Activated CD4-positive, alpha-beta T cell treated with anti-CD3 and anti-CD28 coated beads, Interleukin-2, Interleukin-4, amounts not matched to agents 100 ng/mL and 50 ng/mL, durations not matched to agents 16 hours and 8 hours (primary cell): ENCODE results near the gene TCTN3.
A peak's percentile ranks its signal among the peaks of the same experiment; 100 is the strongest.
"Not testable (repeated sequence)": the region's sequence is repeated elsewhere in the genome, so short reads cannot be mapped to it uniquely, and the experiment has no call there.

ENCODE experiments used
- DNase-seq: peaks from one replicate; pipeline ENCODE4 v3.0.0-alpha.2; 2020; ENCODE audit warnings: low spot score

Gene TCTN3

DNA sequence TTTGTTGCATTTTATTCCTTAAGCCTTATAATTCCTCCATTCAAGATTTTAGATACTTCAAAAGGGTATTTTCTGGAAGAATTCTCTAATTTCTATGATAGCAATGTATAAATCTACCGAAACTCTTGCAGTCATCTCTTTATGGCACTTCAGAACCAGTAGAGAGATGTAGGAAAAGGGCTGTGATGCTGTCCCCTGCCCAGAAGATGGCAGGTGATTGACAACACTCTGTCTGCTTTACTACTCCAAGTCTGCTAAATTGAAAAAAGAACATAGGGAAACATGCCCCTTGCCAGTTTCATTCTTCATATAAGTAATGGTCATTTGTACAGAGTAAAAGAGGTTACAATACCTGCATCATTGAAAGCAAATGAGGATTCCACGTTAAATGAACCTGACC is 5.1 kb downstream of the TCTN3 start:
- DNase-seq: no peak

DNA sequence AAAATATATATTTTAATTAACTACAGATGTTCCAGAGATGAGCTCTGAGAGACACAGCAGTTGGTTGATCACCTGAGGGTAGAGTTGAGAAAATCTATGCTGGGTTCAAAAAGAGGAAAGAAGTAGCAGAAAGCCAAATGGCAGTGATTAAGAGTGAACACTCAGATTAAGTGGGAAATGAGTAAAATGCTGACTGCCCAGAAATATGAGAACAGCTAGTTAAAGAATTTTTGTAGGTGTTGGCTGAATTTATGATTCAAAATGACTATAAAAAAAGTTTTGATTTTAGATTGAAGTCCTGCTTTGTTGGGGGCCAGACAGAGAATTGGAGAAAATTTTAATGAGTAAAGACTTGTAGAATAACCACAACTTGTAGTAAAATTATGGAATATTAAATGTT is 9.8 kb downstream of the TCTN3 start:
- DNase-seq: no peak

DNA sequence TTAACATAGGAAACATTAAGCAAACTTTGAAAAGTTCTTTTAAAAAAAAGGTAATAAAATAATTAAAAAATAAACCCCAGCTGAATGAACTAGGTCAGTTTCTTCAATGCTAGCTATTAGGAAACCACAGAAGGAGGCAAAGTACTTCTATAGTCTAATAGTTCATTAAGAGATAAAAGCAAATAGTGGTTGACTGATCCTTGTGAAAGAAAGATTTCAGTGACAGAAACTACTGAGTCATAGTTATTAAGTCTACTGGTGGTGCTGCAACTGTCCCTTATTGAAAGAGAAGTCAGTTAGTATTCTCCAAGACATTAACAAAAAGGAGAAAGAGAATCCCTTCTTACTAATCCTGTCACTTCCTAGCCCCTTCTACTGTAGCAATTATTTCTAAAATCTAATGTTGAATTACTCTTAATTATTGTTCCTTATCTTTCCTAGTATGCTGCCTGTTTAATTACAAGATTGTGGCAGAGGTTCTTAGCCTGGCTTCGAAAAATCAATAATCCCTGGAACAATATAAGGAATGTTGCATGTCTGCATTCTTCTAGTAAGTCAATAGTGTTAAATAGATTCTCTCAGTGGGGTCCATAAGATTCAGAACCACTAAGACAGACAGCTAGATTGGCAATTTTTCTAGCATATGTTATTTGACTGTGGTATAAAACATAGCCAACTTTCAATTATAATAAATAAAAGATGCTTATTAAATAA is 18.2 kb downstream of the TCTN3 start:
- DNase-seq: no peak

DNA sequence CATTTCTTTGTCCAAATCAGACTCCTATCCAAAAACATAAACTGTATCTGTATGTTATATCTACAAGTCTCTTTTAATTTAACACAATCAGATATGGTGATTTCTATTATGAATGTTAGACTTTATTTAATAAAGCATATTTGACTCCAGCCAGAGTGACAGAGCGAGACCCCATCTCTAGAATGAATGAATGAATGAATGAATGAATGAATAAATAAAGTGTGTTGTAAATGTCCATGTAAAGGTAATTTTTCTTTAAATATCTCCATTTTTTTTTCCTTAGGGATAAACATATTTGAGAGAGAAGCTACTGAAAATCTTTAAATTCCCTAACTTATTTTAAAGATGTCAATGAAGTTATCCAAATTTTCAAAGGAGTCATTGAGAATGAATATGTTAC is 19.1 kb downstream of the TCTN3 start:
- DNase-seq: no peak

DNA sequence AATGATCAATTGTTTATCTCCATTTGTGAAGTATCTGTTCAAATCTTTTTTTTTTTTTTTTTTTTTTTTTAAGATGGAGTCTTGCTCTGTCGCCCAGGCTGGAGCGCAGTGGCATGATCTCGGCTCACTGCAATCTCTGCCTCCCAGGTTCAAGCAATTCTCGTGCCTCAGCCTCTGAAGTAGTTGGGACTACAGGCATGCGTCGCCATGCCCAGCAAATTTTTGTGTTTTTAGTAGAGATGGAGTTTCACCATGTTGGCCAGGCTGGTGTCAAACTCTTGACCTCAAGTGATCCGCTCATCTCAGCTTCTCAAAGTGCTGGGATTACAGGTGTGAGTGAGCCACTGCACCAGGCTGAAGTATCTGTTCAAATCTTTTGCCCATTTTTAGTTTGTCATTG is 21.1 kb downstream of the TCTN3 start:
- DNase-seq: not testable (repeated sequence)

DNA sequence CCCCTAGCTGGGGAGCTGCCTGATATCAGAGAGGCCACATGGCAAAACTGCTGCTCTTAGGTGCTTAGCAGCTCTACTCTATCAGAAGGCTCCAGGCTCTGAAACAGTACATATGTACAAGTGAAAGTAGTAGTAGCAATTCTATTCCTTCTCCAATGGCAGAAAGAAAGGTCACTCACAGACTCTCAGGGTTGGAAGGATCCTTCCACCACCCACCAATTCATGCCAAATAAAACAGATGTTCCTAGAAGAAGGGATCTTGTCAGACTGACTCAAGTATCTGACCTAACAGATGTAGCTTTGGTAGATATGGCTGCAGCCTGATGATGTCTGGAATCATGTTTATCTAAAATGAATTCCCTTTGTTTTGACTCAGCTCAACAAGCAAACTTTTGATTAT is 29.2 kb downstream of the TCTN3 start:
- DNase-seq: no peak

DNA sequence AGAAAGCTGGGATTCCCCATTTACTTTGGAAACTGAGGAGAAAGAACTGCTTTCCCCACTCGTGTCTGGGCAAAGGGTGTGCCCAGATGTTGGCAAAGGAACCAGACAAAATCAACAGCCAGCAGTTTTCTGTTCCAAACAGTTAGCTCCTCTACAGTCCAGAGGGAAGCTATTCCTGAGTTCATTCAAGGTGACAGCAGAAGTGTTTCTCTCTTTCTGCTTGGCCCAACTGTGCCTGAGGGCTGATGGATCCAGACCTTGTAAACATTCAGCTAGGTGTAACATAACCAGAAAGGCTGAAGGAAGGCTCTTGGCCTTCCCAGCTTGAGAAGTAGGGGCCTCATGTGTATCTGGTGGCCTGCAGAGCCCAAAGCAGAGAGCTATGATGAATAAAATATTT is 30.2 kb downstream of the TCTN3 start:
- DNase-seq: no peak

DNA sequence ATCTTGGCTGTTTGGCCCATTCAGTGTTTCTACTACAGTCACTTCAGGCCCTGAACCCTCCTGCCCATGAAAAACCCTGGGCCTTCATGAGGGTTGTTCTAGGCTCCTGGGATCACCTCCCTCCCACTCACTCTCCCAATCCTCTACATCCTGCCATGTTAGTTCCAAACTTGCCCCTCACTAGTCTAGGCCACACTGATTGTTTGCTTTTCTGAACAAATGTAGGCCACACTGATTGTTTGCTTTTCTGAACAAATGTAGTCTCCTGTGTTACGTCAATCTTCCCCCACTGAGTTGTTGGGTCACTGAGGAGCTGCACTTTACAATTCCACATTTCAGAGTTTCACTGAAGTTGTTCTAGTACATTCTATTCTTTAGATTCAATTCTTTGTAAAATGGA is 31.9 kb downstream of the TCTN3 start:
- DNase-seq: no peak

DNA sequence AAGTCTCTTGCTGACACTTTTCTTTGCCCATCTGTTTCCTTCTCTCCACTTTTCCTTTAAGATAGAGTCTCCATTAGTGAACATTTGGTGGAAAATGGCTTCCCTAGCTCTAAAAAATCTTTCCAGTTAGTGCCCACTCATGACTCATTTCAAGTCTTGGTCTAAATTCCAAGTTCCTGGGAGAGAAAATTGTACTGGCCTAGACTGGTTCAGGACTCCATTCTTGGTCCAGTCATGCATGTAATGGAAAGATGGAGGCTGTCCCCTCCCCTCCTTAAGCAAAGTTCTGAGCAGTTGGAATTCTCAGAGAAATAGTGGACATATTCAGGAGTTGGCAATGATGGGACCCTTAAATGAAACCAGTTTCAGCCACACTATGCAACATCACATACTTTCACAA is 33.4 kb downstream of the TCTN3 start:
- DNase-seq: no peak

DNA sequence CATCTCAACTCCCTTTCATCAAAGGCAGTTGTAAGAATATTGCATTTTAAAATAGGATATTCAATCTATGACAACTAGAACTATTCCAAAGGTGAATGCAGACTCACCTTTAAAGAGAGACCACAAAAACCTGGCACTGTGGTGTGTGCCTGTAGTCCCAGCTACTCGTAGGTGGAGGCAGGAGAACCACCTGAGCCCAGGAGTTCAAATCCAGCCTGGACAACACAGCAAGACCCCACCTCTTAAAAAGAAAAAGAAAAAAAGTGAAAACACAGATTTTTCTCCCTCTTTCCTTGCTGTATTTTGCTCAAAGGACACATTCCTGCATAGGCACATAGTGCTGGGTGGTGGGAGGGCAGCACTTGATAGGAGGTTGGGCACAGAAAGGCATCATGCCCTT is 36.5 kb downstream of the TCTN3 start:
- no peak for DNase-seq

DNA sequence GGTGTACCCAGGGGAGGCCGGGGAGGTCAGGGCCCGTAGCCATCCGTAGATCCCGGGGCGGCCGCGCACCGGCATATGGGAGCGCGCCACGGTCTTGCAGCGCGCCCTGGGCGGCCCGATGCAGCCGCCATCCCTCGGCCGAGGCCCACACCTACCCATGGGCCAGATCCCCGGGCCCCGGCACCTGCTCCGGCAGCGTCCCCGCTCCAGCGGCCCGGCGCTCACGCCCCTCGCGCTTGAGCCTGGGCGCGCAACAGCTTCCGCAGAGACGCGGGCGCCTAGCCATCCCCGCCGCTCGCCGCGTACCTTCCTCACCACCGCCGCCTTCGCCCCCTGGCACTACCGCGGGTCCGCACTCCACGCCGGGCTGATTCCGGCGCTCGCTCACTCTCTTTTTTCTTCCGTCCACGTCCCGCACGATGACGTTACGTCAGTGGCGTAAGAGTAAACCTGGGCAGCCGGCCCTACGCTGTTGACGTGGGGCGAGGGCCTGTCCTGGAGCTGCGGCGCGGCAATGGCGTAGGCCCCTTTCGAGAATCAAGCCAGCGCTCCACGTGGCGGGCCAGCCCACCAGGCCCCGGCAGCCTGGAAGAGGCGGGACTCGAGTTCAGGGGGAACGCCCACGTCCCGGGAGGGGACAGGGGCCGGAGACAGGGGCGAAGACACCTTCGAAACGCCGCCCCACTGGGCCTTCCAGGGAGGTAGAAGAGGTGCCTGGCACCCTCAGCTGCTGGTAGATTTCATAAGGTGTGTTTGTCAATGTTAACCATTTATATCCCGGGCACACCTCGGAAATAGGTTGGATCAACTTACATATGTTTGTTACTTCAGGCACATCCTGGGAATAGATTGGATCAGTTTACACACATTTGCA is 37.2 kb downstream of the TCTN3 start, which contains the start of gene ALDH18A1:
TSS of gene ALDH18A1 (minus strand) at position 421 of the 874 bp plus-strand sequence. CDS start 3,334 bp downstream, outside the sequence.
- peak; percentile 94 for DNase-seq

DNA sequence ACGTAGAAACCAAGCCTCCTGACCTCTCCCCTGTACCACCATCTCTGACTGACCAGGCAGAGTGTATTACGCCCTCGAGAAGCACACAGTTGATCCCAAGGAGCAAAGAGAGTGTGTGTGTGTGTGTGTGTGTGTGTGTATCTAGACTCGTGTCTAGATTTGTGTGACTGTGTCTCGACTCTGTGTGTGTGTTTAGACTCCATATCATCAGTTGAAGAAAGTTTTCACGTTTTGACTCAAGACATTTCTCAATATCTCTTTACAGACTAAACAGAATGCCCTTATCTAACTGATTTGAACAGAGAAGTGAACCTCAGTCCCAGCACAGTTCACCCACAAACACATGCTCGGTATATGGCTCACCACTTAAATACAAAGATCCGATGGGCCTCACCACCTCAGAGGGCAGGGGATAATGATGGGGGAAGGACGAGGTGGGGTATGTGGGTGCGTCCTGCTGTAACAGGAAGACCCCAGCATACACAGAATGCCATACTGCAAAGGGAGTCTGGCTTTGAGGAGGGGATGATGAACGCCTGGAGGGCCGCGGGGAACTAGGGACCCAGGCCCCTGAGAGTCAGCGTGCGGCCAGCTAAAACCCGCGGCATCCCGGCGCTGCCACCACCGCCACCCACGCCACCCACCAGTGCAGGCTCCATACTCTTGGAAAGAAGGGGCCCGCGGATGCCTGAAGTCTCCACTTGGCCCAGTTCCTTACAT is 38.0 kb downstream of the TCTN3 start:
- peak; percentile 65 for DNase-seq

DNA sequence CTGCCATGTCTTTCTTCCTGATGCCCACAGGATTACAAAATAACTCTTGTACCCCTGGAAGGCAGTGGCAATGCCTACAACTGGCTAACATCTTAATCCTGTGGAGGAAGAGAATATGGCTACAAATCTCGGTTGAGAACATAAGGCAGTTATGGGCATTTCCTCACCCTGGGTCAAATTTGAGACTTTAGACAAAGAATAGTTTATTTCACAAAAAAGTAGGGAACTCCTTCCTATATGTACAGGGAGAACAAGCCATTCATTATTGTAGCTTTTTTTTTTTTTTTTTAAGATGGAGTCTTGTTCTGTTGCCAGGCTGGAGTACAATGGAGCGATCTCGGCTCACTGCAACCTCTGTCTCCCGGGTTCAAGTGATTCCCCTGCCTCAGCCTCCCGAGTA is 39.8 kb downstream of the TCTN3 start:
- no peak for DNase-seq

DNA sequence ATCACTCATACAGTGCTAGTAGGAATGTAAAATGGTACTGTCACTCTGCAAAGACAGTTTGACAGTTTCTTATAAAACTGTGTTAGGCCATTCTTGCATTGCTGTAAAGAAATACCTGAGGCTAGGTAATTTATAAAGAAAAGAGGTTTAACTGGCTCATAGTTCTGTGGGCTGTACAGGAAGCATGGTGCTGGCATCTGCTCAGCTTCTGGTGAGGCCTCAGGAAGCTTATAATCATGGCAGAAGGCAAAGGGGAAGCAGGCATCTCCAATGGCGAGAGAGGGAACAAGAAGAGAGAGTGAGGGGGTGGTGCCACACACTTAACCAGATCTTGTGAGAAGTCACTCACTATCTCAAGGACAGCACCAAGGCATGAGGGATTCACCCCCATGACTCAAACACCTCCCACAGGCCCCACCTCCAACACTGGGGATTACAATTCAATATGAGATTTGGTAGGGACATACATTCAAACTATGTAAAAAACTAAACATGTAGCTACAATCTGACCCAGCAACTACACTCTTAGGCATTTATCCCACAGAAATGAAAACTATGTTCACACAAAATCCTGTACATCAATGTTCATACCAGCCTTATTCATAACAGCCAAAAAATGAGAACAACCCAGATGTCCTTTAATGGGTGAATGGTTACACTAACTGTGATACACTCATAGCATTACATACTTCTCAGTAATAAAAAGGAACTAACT is 42.2 kb downstream of the TCTN3 start:
- DNase-seq: no peak

DNA sequence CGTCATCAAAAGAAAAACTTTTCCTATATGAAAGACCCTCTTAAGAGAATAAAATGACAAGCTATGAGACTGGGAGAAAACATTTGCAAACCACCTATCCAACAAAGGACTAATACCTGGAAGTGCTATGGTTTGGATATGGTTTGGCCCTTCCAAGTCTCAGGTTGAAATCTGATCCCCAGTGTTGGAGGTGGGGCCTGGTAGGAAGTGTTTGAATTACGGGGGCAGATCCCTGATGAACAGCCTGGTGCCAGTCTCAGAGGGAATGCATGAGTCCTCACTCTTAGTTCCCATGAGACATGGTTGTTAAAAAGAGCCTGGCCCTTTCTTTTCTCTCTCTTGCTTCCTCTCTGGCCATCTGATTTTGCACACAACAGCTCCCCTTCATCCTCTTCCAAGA is 43.5 kb downstream of the TCTN3 start:
- no peak for DNase-seq

DNA sequence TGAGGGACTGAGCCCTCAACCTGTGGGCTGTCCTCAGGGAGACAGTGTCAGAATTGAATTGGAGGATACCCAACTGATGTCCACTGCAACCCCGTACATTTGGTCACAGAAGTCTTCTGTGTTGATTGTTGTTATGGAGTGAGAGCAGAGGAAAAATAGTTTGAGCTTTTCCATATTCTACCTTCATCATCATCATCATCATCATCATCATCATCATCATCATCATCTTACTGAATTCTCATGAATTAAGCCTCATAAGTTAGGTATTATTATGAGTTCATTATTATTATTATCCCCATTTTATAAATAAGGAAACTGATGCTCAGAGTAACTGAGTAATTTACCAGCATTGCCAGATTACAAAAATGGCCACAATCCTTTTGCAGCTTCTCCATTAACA is 45.6 kb downstream of the TCTN3 start:
- DNase-seq: no peak

DNA sequence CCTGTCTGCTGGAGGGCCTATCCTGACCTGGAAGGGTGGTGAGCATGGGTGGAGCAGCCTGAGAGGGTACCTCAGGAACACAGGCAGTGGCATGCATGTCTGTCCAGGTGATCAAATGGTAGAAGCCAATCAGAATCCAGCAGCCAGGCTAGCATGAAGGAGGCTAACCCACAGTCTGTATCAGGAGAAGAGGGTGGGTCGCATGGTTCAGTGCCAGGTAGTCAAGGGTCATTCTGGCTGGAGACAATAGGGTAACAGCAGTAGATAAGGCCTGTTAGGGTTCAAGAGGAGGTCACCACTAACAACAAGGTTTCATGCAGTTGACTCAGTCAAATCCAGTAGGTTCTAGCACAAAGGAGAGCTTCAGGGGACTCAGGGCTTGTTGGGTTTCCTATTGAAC is 47.6 kb downstream of the TCTN3 start:
- DNase-seq: no peak

DNA sequence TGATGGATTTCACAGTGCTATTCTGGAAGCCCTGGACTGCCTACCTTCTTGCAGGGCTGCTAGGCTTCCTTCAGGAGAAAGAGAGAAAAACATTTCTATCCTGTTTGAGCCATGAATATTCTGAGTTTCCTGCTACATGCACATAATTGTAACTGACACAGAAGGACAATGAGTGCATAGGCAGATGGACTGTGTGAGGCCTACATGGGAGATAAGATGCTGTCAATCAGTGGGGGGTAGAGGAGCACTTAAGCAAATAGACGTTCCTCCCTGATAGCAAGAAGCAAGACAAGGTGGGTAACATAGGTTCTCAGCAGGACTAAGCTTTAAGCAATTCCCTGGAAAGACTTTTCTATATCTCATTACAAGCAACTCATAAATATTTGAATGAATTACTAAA is 48.8 kb downstream of the TCTN3 start:
- DNase-seq: no peak

DNA sequence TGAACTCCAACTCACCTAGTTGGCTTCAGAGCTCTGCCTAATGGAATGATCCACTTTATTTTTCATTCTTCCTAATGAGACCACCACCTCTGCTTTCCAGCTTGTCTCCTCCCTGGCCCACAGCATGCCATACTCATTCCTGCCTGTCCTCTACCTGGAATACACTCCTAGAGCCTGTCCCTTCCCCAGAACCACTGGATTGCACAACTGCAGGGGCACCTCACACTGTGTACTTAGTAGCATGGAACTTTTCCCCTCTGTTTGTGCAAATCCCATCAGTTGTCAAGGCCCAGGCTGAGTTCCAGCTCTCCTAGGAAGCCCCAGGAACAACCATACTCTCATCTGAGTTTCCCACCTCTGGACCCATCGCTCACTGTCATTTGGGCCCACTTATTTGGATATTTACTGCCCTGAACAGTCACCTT is 52.8 kb downstream of the TCTN3 start:
- no peak for DNase-seq

DNA sequence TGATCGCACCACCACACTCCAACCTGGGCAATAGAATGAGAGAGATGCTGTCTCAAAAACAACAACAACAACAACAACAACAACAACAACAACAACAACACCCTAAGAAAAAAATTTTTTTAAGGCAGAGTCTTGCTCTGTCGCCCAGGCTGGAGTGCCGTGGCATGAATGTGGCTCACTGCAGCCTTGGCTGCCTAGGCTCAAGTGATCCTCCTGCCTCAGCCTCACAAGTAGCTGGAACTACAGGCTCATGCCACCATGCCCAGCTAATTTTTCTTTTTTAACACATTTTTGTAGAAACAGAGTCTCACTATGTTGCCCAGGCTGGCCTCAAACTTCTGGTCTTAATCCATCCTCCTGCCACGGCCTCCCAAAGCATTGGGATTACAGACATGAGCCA is 55.8 kb downstream of the TCTN3 start:
- DNase-seq: no peak

DNA sequence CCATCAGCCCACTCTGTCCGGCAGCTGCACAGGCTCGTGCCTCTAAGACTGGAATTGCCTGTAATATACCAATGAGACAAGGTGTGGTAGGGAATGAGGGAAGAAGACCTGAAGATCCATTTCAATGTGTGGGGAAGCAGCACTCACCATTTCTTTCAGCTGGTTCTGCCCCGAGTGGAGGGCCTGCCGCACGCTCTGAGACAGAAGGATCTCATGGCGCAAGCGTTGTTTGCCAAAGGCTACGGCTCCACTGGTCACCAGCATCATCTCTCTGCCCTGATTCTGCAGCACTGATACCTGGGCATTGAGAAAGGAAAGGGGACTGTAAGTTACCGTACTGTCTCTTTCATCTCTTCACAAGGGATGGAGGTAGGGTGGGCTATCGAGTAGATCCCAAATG is 56.6 kb downstream of the TCTN3 start:
- DNase-seq: no peak

DNA sequence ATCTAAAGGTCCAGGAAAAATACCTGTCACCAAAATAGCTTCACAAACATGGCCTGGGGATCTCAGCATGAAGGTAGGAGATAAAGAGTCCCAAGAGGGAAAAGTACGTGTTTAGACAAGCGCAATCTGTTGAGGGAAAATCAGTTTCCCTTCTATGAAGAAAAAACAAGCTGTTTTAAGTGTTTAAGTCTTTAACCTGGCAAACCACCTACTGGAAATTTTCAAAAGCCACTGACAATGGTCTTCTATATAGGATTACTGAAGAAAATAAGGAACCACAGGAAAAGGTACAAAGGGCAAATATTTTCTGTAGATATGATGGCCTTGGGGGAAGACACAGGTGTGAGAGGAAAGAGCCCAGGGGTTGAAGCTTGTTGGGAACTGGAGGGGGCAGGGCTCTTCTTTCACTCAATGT is 58.4 kb downstream of the TCTN3 start:
- DNase-seq: no peak
